K562 (cell line): ENCODE data around the gene PDCD1. TPM values are rescaled to one million over a fixed set of nuclear protein-coding genes. Genes with fewer than 3 reads are reported as not detected.

Source experiments
- ATAC-seq: fragments of 200-7000 bp; cut with Tn5 transposase; 3 replicates; pipeline ENCODE4 v1.9.1; 2020; ENCODE audit warnings: moderate library complexity
- BruUV-seq: library from RNA; stranded (reverse); fragments of 400-500 nt; replicated peaks from 2 replicates; lab custom pipeline; 2021; lab: Mats Ljungman, UMichigan
- CTCF ChIA-PET: fragments of 300-600 bp; formaldehyde crosslinking; extraction: SDS; loops from one replicate; lab custom pipeline; 2021; ENCODE audit warnings: low intra/inter-chr PET ratio; lab: Yijun Ruan, JAX
- POLR2A ChIA-PET: fragments of 300-600, 350-650 bp; sonication (Branson Sonifier 250); formaldehyde crosslinking; extraction: SDS; loops from one replicate; lab custom pipeline; 2021; ENCODE audit warnings: antibody characterized with exemption, inconsistent platforms; lab: Yijun Ruan, JAX
- DNase-seq, 4 experiments: peaks; one replicate each; pipeline versions ENCODE4 v3.0.0 to v3.0.0-alpha.2; 2011 to 2018; ENCODE audit warnings: low spot score in 3 of 4, mixed read lengths in 3 of 4; ENCODE audit errors: extremely low read depth in 1 of 4
- FAIRE-seq: peaks from 2 replicates; lab custom pipeline; 2011; peaks lifted over from hg19 to GRCh38; lab: Jason Lieb, UNC
- H2AFZ ChIP-seq: 2 replicates; pipeline ENCODE4 v1.6.0; 2011; ENCODE audit warnings: low read depth, low read length, control low read depth, inconsistent platforms
- H3K27ac ChIP-seq: fragments of 200-600 bp; 3 replicates; pipeline ENCODE4 v1.8.0; 2011; ENCODE audit warnings: low read depth, mild to moderate bottlenecking, control low read depth, inconsistent platforms, low read length, moderate library complexity, mixed read lengths; ENCODE audit errors: extremely low read depth
- H3K27me3 ChIP-seq, 2 experiments: fragments of 300-600 bp in 1 of 2; 2 replicates in 1 of 2; 3 replicates in 1 of 2; pipeline versions ENCODE4 v1.6.0 to v1.8.0; 2011; ENCODE audit warnings: inconsistent platforms in 2 of 2, low read length in 2 of 2, mild to moderate bottlenecking in 1 of 2, mixed read lengths in 1 of 2, moderate library complexity in 1 of 2; ENCODE audit not compliant: control insufficient read depth in 2 of 2, insufficient read depth in 2 of 2
- H3K36me3 ChIP-seq: fragments of 300-600 bp; 3 replicates; pipeline ENCODE4 v1.8.0; 2011; ENCODE audit warnings: mild to moderate bottlenecking, low read length, inconsistent platforms; ENCODE audit not compliant: control insufficient read depth, insufficient read depth
- H3K4me1 ChIP-seq, 2 experiments: fragments of 200-600 bp in 1 of 2; replicated peaks in 1 of 2; 2 replicates in 1 of 2; 3 replicates in 1 of 2; pipeline versions ENCODE4 v1.5.1 to v1.8.0; 2011; ENCODE audit warnings: inconsistent platforms in 2 of 2, low read length in 2 of 2, mild to moderate bottlenecking in 1 of 2, mixed read lengths in 1 of 2, moderate library complexity in 1 of 2; ENCODE audit not compliant: control insufficient read depth in 2 of 2, insufficient read depth in 2 of 2
- H3K4me2 ChIP-seq: 2 replicates; pipeline ENCODE4 v1.6.1; 2011; ENCODE audit warnings: low read length, control low read depth, inconsistent platforms, mixed read lengths; ENCODE audit not compliant: insufficient read depth
- H3K4me3 ChIP-seq: fragments of 200-600 bp; sonication (generic), shearing (Covaris generic); 2 replicates; pipeline ENCODE4 v1.5.1; 2016; ENCODE audit warnings: control low read depth, inconsistent platforms
- H3K79me2 ChIP-seq: fragments of 200-600 bp; 3 replicates; pipeline ENCODE4 v1.8.0; 2011; ENCODE audit warnings: low read length, inconsistent platforms; ENCODE audit not compliant: control insufficient read depth, insufficient read depth
- H3K9ac ChIP-seq, 2 experiments: 2 replicates each; pipeline versions ENCODE4 v1.6.0 to v1.6.1; 2011; ENCODE audit warnings: low read depth in 2 of 2, low read length in 2 of 2, control low read depth in 1 of 2, inconsistent platforms in 1 of 2, mild to moderate bottlenecking in 1 of 2, mixed read lengths in 1 of 2; ENCODE audit not compliant: insufficient read depth in 1 of 2
- H3K9me1 ChIP-seq: one replicate; pipeline ENCODE4 v1.6.0; 2011; ENCODE audit warnings: inconsistent platforms, mild to moderate bottlenecking, low read length, moderate library complexity; ENCODE audit not compliant: control insufficient read depth, insufficient read depth
- H3K9me3 ChIP-seq: replicated peaks from 2 replicates; pipeline ENCODE4 v1.5.1; 2011; ENCODE audit warnings: low read depth, low read length, inconsistent platforms; ENCODE audit not compliant: control insufficient read depth, insufficient read depth
- H4K20me1 ChIP-seq: replicated peaks from 2 replicates; pipeline ENCODE4 v1.6.1; 2011; ENCODE audit warnings: low read length, inconsistent platforms, mixed read lengths; ENCODE audit not compliant: control insufficient read depth, insufficient read depth
- KAT2B ChIP-seq: IDR thresholded peaks from one replicate; pipeline ENCODE4 v1.6.1; 2012; ENCODE audit warnings: low read depth, mild to moderate bottlenecking, control low read depth, inconsistent platforms, low read length, moderate library complexity
- RCOR1 ChIP-seq, 2 experiments: IDR thresholded peaks; 2 replicates each; pipeline ENCODE4 v1.6.1; 2012; ENCODE audit warnings: low read depth in 2 of 2, low read length in 2 of 2, borderline replicate concordance in 1 of 2, improper control_type of control experiment in 1 of 2
- SAFB2 ChIP-seq: fragments of 200-400 bp; formaldehyde crosslinking; IDR thresholded peaks from 2 replicates; pipeline ENCODE4 v1.6.1; 2018; ENCODE audit warnings: borderline replicate concordance, low read length, low read depth, moderate library complexity; ENCODE audit not compliant: severe bottlenecking
- TAF7 ChIP-seq: fragments of 450-650 bp; IDR thresholded peaks from 2 replicates; pipeline ENCODE4 v1.6.1; 2016; ENCODE audit warnings: missing genetic modification characterization, missing compliant biosample characterization
- ZNF133 ChIP-seq: fragments of 250-450 bp; sonication (Bioruptor Pico); IDR thresholded peaks from 2 replicates; pipeline ENCODE4 v1.4.0; 2020; ENCODE audit warnings: mild to moderate bottlenecking
- ZNF75A ChIP-seq: fragments of 450-650 bp; formaldehyde crosslinking; IDR thresholded peaks from 2 replicates; pipeline ENCODE4 v1.4.0; 2020; ENCODE audit warnings: mild to moderate bottlenecking
- ZNF780A ChIP-seq: fragments of 250-450 bp; sonication (Bioruptor Pico); IDR thresholded peaks from 2 replicates; pipeline ENCODE4 v1.5.0; 2021; ENCODE audit warnings: mild to moderate bottlenecking
- WGBS: fragments of 100-300 bp; shearing (Covaris generic); methylation state at CpG from one replicate; pipeline ENCODE4 v1.1.6; 2016; ENCODE audit warnings: low coverage, mixed read lengths; ENCODE audit not compliant: insufficient coverage; ENCODE audit errors: missing lambda C conversion rate; 5-methylcytosine and 5-hydroxymethylcytosine counted together
- in situ Hi-C: fragments of 300-500 bp; cut with MboI; formaldehyde crosslinking; loops from 4 replicates; pipeline ENCODE4 v1.15.0; 2018; ENCODE audit warnings: inconsistent platforms, mixed read lengths
- intact Hi-C: fragments of 100-400 bp; cut with micrococcal nuclease; formaldehyde crosslinking; loops from 2 replicates; pipeline ENCODE4 v1.14.2; 2022
- polyA plus RNA-seq, 8 experiments: library from polyadenylated mRNA; depleted of rRNA in 4 of 8; stranded (reverse) in 5 of 8; unstranded in 3 of 8; fragments of >200 nt; fragmentation: Nextera tagmentation in 2 of 8; fragmentation: Illumina TruSeq in 1 of 8; extraction: Ambion mirVana in 2 of 8; extraction: Trizol in 1 of 8; gene quantifications; 2 replicates each; pipeline versions ENCODE4 v1.2.1 to v1.2.3, GENCODE V29; 2011 to 2014; ENCODE audit warnings: inconsistent platforms in 1 of 8, missing spikeins in 1 of 8
- total RNA-seq, 7 experiments: library from RNA; depleted of rRNA in 6 of 7; stranded (reverse); fragments of >200 nt in 6 of 7; fragmentation: Illumina TruSeq in 2 of 7; extraction: Trizol in 2 of 7; gene quantifications; 2 replicates each; pipeline versions ENCODE4 v1.2.1 to v1.2.3, GENCODE V29; 2011 to 2021; ENCODE audit warnings: low replicate concordance in 1 of 7

PDCD1 gene
- total and polyA plus RNA-seq, 9 of the 15 experiments (the other 6 are each of a cell fraction or from before 2014, with no cell fraction given) = 0.15 to 2.5 (median 1.0) TPM; not detected in 2

- no peak for TF ChIP-seq SAFB2
Observed at GRCh38 chr2:241892299-241893137, 33.8 kb upstream of the PDCD1 start (continued).

GRCh38 chr2:241891988-241892298 lies 33.2 kb upstream of the PDCD1 start:
- no peaks in the 10 kb centered on the region; the same call in 1 of the 2 replicates for H4K20me1 ChIP-seq
- peaks cover 4% of the 10 kb centered on the region for H3K9me1 ChIP-seq
- H3K36me3 ChIP-seq = no peaks in the 10 kb centered on the region
- POLR2A ChIA-PET = no interaction called here
- no peak overlapping the region for H3K4me2 ChIP-seq
- peak overlapping the region in 1 of 2 experiments; percentile 32; a peak in 1 of 4 replicates for H3K9ac ChIP-seq
- in situ Hi-C loops = no loop called here
- intact Hi-C loops = no loop called here
- no peaks in the 10 kb centered on the region for H3K9me3 ChIP-seq
- peaks cover 14 to 42% of the 10 kb centered on the region in 2 experiments for H3K4me1 ChIP-seq
- CTCF ChIA-PET = no interaction called here
- H3K4me3 ChIP-seq = no peak overlapping the region
- BruUV-seq = no TSS peak
- no peak overlapping the region for H2AFZ ChIP-seq
- no peak for TF ChIP-seq TAF7 (tag)
- TF ChIP-seq ZNF780A (CRISPR knock-in tag) = no peak
- TF ChIP-seq RCOR1 (IDR thresholded peaks at IDR 0.05; ENCODE audit: borderline replicate concordance in 1 of 2, low read depth in 2 of 2, low read length in 2 of 2) = no peak
- TF ChIP-seq ZNF75A = no peak
- no peak for TF ChIP-seq ZNF133 (CRISPR knock-in tag)
- no peak for TF ChIP-seq KAT2B
- 65% methylated on average over 3 of the region's 3 CpGs for WGBS
- ATAC-seq (no peak), DNase-seq (no peak), FAIRE-seq (no peak)
- no peak overlapping the region for H3K27ac ChIP-seq
- no peaks in the 10 kb centered on the region; a peak in 1 of 5 replicates for H3K27me3 ChIP-seq
- H3K79me2 ChIP-seq = no peaks in the 10 kb centered on the region
